HT1080 (cell line): ENCODE data around the gene RAB40B. TPM values are rescaled to one million over a fixed set of nuclear protein-coding genes. Genes with fewer than 3 reads are reported as not detected.
A peak's percentile ranks its signal among the peaks of the same experiment; 100 is the strongest.

ENCODE experiments used
- DNase-seq: peaks from one replicate; pipeline ENCODE4 v3.0.0-alpha.2; 2015; ENCODE audit warnings: low read depth
- total RNA-seq: library from RNA; depleted of rRNA; stranded (reverse); fragments of >200 nt; shearing (Covaris generic); gene quantifications from 2 replicates; pipeline ENCODE4 v1.2.3, GENCODE V29; 2014

The RAB40B gene
- total RNA-seq, 1 experiment from 2014 or later, result 6.1 TPM

DNA sequence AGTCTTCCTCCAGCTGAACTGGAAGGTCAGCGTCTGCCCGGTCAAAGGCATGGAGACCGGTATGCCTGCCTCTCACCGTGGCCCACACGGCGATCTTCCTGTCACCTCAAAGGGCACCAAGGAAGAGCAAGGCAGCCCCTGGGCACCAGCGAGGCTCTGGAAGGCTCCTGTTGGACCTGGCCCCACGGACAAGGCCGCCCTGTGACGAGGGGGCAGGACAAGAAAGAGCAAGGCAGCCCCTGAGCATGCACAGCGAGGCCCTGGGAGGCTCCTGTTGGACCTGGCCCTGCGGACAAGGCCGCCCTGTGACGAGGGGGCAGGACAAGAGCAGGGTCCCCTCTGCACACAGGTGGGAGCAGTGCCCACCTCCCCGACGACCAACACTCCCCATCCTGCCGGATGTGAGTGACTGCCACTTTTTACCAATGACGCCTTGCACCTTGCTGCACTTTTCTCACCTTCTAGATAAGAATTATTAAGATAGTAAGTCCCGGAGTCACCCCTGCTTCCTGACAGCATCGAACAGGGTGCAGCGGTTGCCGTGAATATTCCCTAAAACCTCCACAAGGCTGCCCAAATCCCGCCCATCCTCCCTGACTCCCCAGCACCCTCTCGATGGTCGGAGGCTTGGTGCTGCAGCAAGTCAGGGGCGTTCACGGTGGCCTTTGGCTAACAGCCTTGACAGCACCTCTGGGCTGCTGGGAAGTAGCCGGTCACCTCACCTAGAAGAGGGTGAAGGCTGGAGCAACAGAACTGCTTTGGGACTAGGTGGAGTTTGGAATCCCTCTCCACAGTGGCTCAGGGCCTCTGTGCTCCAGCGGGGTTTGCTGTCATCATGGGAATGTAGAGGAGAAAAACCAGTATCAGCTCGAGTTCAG lies 44.6 kb downstream of the RAB40B start:
- DNase-seq, result no peak

GRCh38 chr17:82650723-82651122 lies 47.8 kb downstream of the RAB40B start:
- DNase-seq, result no peak

DNA sequence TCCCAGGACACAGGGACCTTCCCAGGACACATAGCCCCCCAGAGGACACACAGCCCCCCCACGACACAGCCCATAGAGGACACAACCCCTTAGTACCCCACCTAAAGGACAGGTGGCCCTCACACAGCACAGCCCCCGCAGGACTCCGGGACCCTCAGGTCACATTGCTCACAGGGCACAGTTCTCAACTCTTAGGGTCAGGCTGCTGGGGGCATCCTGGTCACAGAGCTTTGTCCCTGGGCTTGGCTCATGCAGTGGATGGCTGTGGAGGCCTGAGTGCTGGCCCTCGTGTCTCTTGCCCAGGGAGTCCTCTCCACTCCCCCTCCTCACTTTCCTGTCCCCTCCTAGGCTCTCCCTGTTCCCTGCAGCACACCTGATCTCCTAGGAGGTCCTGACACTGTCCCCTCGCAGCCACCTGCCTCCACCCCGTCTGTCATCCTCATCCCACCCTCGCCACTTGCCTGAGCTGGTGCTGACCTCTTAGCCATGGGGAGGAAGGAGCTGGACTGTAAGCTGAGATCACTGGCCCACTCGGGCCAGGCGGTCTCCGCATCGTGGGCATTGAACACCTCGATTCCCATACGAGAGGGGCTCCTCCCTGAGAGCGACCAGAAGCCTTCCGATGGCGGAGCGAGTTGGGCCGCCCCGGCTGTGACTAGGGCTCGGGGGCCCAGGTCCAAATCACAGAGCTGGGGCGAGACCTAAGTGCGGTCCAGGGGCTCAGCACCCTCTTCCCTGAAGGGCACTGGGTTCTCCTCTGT lies 48.8 kb downstream of the RAB40B start:
- no peak for DNase-seq

DNA sequence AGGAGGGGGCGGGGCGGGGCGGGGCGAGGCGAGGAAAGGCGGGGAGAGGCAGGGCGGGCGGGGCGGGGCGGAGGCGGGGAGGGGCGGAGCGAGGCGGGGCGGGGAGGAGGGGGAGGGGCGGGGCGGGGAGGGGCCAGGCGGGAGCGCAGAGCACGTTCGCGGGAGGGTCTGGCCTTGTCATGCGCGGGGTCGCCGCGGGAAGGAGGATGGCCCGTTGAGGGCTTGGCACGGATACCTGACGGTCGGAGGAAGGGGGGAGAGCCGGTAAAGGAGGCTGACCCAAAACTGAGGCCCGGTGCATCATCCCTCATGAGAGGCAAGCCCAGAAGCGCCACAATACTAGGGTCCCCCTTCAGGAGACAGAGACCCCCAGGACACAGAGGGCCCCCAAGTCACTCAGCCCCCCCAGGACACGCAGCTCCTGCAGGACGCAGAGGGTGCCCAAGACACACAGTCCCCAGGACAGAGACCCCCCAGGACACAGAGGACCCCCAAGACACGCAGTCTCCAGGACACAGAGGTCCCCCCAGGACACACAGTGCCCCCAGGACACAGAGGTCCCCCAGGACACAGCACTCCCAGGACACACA lies 49.7 kb downstream of the RAB40B start:
- DNase-seq, result no peak

DNA sequence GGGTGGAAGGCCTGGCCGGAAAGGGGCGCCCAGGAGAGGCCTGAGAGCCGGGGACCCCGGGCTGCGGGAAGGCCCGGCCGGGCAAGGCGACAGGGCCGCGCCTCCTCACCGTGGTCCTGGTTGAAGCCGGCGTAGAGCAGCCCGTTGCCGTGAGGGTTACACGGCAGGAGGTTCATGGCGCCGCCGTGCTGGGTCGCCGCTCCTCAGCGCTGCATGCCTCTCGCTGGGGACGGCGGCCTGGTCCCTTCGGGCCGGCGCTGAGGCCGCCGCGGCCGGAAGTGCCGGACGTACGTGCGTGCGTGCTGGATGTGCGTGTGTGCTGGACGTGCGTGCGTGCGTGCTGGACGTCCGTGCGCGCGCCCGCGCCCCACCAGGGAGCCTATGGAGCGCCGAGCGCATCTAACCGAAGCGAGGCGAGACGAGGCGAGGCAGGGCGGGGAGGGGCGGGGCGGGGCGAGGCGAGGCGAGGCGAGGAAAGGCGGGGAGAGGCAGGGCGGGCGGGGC lies 50.3 kb downstream of the RAB40B start, which contains the start of gene WDR45B:
Gene WDR45B (minus strand): TSS at position 280 of the 504 bp plus-strand sequence. CDS start 104 bp downstream, at position 176.
- DNase-seq, result peak; percentile 93

DNA sequence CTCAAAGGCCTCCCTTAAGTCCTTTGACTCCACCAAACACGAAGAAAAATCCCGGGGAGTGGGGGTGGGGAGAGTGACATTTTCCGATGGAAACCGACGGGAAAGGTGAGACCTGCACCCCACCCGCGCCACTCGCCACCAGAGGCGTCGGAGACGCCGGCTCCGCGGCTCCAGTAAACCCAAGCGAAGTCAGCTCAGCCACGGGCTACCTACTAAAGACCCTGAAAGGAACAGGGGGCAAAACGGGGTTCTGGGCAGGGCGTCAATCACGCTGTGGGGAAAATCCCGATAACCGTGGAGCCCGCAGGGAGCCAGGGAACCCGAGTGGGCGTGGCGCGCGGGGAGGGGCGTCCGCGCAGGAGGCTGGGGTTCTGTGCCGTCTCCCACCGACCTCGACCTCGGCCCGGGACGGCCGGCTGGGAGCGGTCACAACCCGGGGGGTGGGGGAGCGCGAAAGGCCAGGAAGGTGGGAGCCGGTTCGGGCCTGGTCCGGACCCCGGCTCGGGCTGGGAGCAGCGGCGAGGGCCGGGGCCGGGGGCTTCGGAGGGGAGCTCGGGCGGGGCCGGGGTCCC lies 50.8 kb downstream of the RAB40B start:
- no peak for DNase-seq

GRCh38 chr17:82645516-82645915 lies 53.0 kb downstream of the RAB40B start:
- DNase-seq, result no peak

DNA sequence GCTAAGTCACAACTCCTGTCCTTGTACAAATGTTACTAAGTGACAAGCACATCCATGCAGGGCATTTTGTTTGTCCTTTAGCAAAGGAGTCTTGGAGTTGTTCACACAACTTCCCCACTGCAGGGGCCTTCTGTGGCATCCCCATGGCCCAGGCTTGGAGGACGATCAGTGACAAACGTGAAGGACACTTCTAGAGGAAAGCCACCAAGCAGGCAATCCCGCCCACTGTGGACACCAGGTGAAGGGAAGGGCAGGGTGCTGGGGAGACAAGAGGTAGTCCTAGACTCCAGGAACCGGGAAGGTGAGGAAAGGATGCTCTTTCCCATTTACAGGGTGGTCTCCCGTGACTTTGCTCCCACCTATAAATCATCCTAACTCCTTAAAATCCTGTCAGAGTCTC lies 54.4 kb downstream of the RAB40B start:
- DNase-seq, result no peak

DNA sequence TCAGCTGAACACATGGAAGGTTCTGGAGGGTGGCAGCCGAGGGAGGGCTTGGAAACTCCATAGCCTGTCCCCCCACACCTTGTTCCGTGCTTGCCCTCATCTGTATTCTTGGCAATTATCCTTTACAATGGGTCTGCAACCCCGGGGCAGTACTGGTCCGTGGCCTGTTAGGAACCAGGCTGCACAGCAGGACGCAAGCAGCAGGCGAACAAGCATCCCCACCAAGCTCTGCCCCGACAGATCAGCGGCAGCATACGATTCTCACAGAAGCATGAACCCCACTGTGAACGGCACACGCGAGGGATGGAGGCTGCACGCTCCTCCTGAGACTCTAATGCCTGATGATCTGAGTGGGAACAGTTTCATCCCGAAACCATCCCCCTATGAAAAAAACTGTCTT lies 56.5 kb downstream of the RAB40B start:
- DNase-seq, result no peak

DNA sequence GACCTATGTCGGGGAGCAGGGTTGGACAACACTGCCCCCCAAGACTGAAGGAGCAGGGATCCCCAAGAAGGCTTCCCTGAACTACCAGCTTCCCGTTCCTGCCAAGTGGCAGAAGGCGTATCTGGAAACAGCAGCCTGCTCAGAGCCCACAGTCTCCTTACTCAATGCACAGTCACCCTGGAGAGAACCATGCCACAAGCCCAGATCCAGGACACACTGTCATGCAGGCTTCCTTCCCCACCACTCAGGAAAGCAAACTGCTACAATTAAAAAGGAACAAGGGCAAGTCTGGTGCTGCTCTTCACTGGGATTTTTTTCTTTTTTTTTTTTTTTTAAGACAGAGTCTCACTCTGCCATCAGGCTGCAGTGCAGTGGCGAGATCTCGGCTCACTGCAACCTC lies 58.5 kb downstream of the RAB40B start:
- DNase-seq, result no peak

GRCh38 chr17:82639628-82640027 lies 58.9 kb downstream of the RAB40B start:
- no peak for DNase-seq

DNA sequence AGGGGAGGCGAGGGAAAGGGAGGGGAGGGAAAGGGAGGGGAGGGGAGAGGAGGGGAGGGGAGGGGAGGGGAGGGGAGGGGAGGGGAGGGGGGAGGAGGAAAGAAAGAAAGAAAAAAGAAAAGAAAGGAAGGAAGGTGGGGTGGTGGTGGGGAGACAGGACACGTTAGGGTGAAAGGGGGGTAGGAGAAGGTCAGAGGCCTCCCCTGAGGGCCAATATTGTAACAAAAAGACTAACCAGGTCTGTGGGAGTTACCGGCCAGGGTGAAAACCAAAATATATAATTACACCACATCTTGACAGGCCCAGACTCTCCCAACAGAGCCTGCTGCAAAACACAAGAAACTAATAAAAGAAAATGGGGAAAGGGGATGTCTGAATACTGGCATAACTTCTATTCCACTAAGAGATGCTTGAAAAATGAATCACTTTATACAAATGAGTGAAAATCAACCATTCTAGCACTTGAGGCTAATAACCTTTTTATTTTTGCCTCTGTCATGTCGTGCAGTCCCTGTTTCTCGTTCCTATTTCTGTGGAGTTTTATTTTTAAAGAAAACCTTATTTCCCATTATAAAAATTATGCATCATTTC lies 60.2 kb downstream of the RAB40B start:
- DNase-seq, result no peak

- no peak for DNase-seq
Observed at GRCh38 chr17:82636626-82637598, 61.6 kb downstream of the RAB40B start.

- no peak for DNase-seq
Observed at GRCh38 chr17:82633343-82633742, 65.2 kb downstream of the RAB40B start.

- no peak for DNase-seq
Observed at GRCh38 chr17:82632451-82632850, 66.0 kb downstream of the RAB40B start.

DNA sequence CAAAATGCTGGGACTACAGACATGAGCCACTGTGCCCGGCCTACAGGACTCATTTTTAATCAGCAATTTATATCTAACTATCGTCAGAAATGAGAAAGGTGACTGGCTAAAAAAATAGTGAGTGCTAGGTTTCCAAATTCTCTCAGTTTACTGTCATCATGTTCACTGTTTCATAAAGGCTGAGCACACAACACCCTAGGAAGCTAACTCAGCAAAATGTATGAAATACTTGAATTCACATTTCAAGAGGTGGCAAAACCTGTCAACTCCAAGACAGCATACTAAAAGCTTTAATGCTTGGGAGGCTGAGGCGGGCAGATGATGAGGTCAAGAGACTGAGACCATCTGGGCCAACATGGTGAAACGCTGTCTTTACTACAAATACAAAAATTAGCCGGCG lies 67.0 kb downstream of the RAB40B start:
- DNase-seq, result no peak

- DNase-seq, result no peak
Observed at GRCh38 chr17:82630212-82630611, 68.3 kb downstream of the RAB40B start.

GRCh38 chr17:82629748-82630147 lies 68.8 kb downstream of the RAB40B start:
- DNase-seq, result no peak

- DNase-seq, result no peak
Observed at GRCh38 chr17:82627405-82627804, 71.1 kb downstream of the RAB40B start.

GRCh38 chr17:82623707-82624106 lies 74.8 kb downstream of the RAB40B start:
- no peak for DNase-seq
